Measurements from ENCODE around the gene MAN1C1. TPM values are rescaled to one million over a fixed set of nuclear protein-coding genes. Genes with fewer than 3 reads are reported as not detected.

The MAN1C1 gene
- total RNA-seq, 1 experiment from 2014 or later = 9.3 TPM

GRCh38 chr1:25748531-25749205, 132.1 kb downstream of the MAN1C1 start:
- no peak overlapping the region for H2BK15ac ChIP-seq (ENCODE audit: low read depth, low read length)
- no peak overlapping the region for H3K23ac ChIP-seq (ENCODE audit: insufficient read length, low read depth, low read length)
- no peak for DNase-seq
- no peak overlapping the region for H2BK12ac ChIP-seq (ENCODE audit: insufficient read length, low read depth, low read length)
- no peak overlapping the region for H3T11ph ChIP-seq (ENCODE audit: low read length)
- H4K20me1 ChIP-seq (ENCODE audit: control insufficient read depth, insufficient read depth, insufficient read length) = no peaks in the 10 kb centered on the region
- H4K91ac ChIP-seq (ENCODE audit: insufficient read length, low read depth, low read length) = no peak overlapping the region
- no peaks in the 10 kb centered on the region for H3K79me2 ChIP-seq (ENCODE audit: insufficient read depth, low read length)
- Mint-ChIP-seq H3K4me1 (peaks cover 41 to 43% of the 10 kb centered on the region in 2 experiments), H3K27me3 (ENCODE audit: low read depth) (no peaks in the 10 kb centered on the region; the same call in 1 of the 2 replicates), H3K36me3 (ENCODE audit: insufficient read depth in 1 of 3, low read depth in 3 of 3) (no peaks in the 10 kb centered on the region; a peak in 1 of 7 replicates), H3K9me3 (no peaks in the 10 kb centered on the region), H3K27ac (peak overlapping the region in 2 of 3 experiments; percentile 81 to 93; a peak in 3 of 7 replicates), H3K4me3 (no peak overlapping the region)
- no peak for TF ChIP-seq CTCF (conservative IDR thresholded peaks at IDR 0.05)
- no peak overlapping the region for H4K5ac ChIP-seq (ENCODE audit: insufficient read length, low read depth, low read length)
- H4K8ac ChIP-seq (replicated peaks; ENCODE audit: insufficient read length, low read depth, low read length) = no peak overlapping the region
- no peak overlapping the region for H2AK5ac ChIP-seq (ENCODE audit: insufficient read length, low read length)
- no peaks in the 10 kb centered on the region for H3K9me3 ChIP-seq (ENCODE audit: control insufficient read depth, low read depth, low read length)
- H3K27ac ChIP-seq (ENCODE audit: insufficient read length, low read depth, low read length) = no peak overlapping the region
- peaks cover 5% of the 10 kb centered on the region; the same call in 1 of the 2 replicates for H3K4me1 ChIP-seq (ENCODE audit: insufficient read depth, low read length)
- no peak overlapping the region for H3K18ac ChIP-seq (ENCODE audit: insufficient read length, low read depth, low read length)
- H3K23me2 ChIP-seq (ENCODE audit: insufficient read length, low read depth, low read length, poor library complexity, severe bottlenecking) = no peaks in the 10 kb centered on the region
- peak overlapping the region; percentile 27; the same call in 1 of the 2 replicates for H3K14ac ChIP-seq (ENCODE audit: insufficient read depth, low read length)
- H3K56ac ChIP-seq (ENCODE audit: insufficient read length, low read depth, low read length) = no peak overlapping the region
- no CpG with 5 or more reads among the region's 8 CpGs for WGBS (ENCODE audit: extremely low coverage, insufficient read length, low lambda C conversion rate)
- H2BK5ac ChIP-seq (ENCODE audit: insufficient read length, low read length) = no peak overlapping the region
- H2AFZ ChIP-seq (ENCODE audit: low read length) = no peak overlapping the region
- H3K79me1 ChIP-seq (ENCODE audit: insufficient read depth, low read depth, low read length, poor library complexity, severe bottlenecking) = no peaks in the 10 kb centered on the region
- no peak overlapping the region for H3K4me2 ChIP-seq (ENCODE audit: insufficient read depth, insufficient read length, low read length)
- H2BK120ac ChIP-seq (ENCODE audit: low read depth, low read length, poor library complexity, severe bottlenecking) = no peak overlapping the region
- no peak overlapping the region for H3K9ac ChIP-seq (ENCODE audit: extremely low read depth, insufficient read length, low read length)
- no peak overlapping the region for H3K4ac ChIP-seq (ENCODE audit: low read depth, low read length)
- no peak overlapping the region for H2BK20ac ChIP-seq (ENCODE audit: low read depth, low read length, poor library complexity, severe bottlenecking)
- no peaks in the 10 kb centered on the region for H3K27me3 ChIP-seq (ENCODE audit: insufficient read depth, low read length)
